WERI-Rb-1 (cell line): ENCODE measurements around the gene YPEL5.
A peak's percentile ranks its signal among the peaks of the same experiment; 100 is the strongest.

Experiments
- DNase-seq: peaks from one replicate; pipeline ENCODE4 v3.0.0-alpha.2; 2020
- H3K27ac ChIP-seq: fragments of 250-450 bp; sonication (Bioruptor Pico); 2 replicates; pipeline ENCODE4 v1.5.1; 2020; ENCODE audit warnings: mild to moderate bottlenecking, moderate library complexity
- H3K27me3 ChIP-seq: fragments of 250-450 bp; sonication (Bioruptor Pico); 2 replicates; pipeline ENCODE4 v1.5.1; 2021; ENCODE audit warnings: mild to moderate bottlenecking, low read depth, moderate library complexity; ENCODE audit not compliant: insufficient read depth, severe bottlenecking
- H3K36me3 ChIP-seq: fragments of 250-450 bp; sonication (Bioruptor Pico); 2 replicates; pipeline ENCODE4 v1.5.1; 2020; ENCODE audit warnings: mild to moderate bottlenecking, moderate library complexity
- H3K4me3 ChIP-seq: 2 replicates; pipeline ENCODE4 v1.5.1; 2011; ENCODE audit warnings: low read depth, mild to moderate bottlenecking, control low read depth, low read length
- H3K9me3 ChIP-seq: fragments of 250-450 bp; sonication (Bioruptor Pico); 2 replicates; pipeline ENCODE4 v1.5.1; 2021; ENCODE audit warnings: mild to moderate bottlenecking, moderate library complexity; ENCODE audit not compliant: severe bottlenecking
- TF ChIP-seq, protein P1 (sequence below): IDR thresholded peaks from 2 replicates; pipeline ENCODE4 v1.5.1; 2011; ENCODE audit warnings: low read depth, mild to moderate bottlenecking, control low read depth, inconsistent platforms, low read length

Gene YPEL5

DNA sequence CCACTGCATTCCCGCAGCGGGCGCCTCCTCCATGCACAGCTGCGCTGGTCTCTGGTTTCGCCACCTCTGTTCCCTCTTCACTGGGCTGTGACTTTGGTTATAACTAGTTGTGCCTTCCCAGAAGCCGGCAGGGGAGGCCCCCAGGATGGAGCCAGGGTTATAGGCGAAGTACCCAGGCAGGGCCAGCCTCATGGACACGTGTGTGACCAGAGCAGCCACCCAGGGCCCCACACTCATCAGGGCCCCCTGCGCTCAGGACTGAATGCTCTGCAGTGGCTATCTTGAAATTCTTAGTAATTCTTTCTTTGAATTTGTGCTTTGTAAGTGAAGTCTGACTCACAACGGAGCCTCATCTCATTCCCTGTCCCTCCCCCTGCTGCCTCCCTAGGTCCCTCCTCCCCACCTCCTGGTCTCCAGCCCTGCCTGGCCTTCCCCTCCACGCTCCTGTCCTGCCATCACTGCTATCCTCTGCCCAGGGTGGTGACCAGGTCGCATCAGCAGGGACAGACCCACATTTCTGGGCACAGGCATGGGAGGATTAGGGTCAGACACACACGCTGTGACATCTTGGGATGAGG is 46.4 kb downstream of the YPEL5 start:
- Histone ChIP-seq H3K27me3 (no peaks in the 10 kb centered on the region), H3K9me3 (peaks cover 5% of the 10 kb centered on the region), H3K36me3 (no peaks in the 10 kb centered on the region), H3K4me3 (no peak overlapping the region), H3K27ac (no peak overlapping the region)
- DNase-seq, result peak; percentile 12
- TF ChIP-seq, protein P1, sequence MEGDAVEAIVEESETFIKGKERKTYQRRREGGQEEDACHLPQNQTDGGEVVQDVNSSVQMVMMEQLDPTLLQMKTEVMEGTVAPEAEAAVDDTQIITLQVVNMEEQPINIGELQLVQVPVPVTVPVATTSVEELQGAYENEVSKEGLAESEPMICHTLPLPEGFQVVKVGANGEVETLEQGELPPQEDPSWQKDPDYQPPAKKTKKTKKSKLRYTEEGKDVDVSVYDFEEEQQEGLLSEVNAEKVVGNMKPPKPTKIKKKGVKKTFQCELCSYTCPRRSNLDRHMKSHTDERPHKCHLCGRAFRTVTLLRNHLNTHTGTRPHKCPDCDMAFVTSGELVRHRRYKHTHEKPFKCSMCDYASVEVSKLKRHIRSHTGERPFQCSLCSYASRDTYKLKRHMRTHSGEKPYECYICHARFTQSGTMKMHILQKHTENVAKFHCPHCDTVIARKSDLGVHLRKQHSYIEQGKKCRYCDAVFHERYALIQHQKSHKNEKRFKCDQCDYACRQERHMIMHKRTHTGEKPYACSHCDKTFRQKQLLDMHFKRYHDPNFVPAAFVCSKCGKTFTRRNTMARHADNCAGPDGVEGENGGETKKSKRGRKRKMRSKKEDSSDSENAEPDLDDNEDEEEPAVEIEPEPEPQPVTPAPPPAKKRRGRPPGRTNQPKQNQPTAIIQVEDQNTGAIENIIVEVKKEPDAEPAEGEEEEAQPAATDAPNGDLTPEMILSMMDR, result no peak

GRCh38 chr2:30194421-30194820 is 47.6 kb downstream of the YPEL5 start:
- no peak overlapping the region for H3K27ac ChIP-seq
- peaks cover 5% of the 10 kb centered on the region for H3K9me3 ChIP-seq
- H3K4me3 ChIP-seq, result no peak overlapping the region
- H3K27me3 ChIP-seq, result no peaks in the 10 kb centered on the region
- no peaks in the 10 kb centered on the region for H3K36me3 ChIP-seq
- TF ChIP-seq, protein P1, result no peak
- peak; percentile 14 for DNase-seq

- DNase-seq, result peak; percentile 2
- Histone ChIP-seq H3K27ac (no peak overlapping the region), H3K36me3 (no peaks in the 10 kb centered on the region), H3K27me3 (no peaks in the 10 kb centered on the region), H3K9me3 (peaks cover 3% of the 10 kb centered on the region), H3K4me3 (no peak overlapping the region)
- TF ChIP-seq, protein P1, result no peak
Observed at GRCh38 chr2:30195016-30195415, 48.2 kb downstream of the YPEL5 start.

GRCh38 chr2:30197570-30198192 is 50.9 kb downstream of the YPEL5 start:
- Histone ChIP-seq H3K36me3 (no peaks in the 10 kb centered on the region), H3K27ac (no peak overlapping the region), H3K27me3 (no peaks in the 10 kb centered on the region), H3K4me3 (no peak overlapping the region), H3K9me3 (no peaks in the 10 kb centered on the region)
- DNase-seq, result peak; percentile 48
- TF ChIP-seq, protein P1, result peak; percentile 92

DNA sequence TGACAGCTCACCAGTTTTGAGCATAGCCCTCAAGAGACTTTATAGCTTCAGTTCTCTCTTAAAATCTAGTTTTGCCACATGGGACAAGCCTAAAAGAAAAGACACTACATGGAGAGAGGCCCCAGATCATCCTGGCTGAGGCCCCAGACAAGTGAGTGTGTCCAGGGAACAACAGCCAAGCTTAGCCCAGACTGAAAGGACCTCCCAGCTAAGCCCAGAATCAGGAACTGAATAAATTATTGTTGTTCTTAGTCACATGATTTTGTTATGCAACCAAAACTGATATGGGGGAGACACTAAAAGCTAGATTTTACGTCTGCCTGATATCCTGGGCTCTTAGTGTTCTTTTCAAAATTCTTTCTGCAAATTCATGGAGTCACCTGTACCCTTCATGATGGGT is 55.2 kb downstream of the YPEL5 start:
- Histone ChIP-seq H3K9me3 (no peaks in the 10 kb centered on the region), H3K4me3 (no peak overlapping the region), H3K36me3 (no peaks in the 10 kb centered on the region), H3K27me3 (no peaks in the 10 kb centered on the region), H3K27ac (no peak overlapping the region)
- TF ChIP-seq, protein P1, result no peak
- no peak for DNase-seq

DNA sequence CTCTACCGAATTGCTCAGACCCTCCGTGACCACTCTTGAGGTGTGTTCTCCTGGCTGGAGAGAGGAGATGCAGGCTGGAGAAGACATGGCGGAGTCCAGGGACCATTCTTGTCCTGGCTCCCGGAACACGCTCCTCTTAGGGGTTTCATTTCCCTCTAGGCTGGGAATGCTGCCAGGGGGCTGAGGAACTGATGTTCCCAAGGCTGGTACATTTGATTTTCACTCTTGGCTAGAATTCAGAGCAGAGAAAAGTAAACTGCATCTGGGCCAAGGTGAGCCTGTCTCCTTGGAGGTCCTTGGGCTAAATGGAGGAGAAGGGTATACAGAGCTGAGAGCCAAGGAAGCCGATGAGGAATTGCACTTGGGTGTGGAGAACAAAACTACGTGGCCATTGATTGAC is 56.3 kb downstream of the YPEL5 start:
- H3K4me3 ChIP-seq, result no peak overlapping the region
- DNase-seq, result no peak
- no peaks in the 10 kb centered on the region for H3K27me3 ChIP-seq
- no peaks in the 10 kb centered on the region for H3K9me3 ChIP-seq
- H3K36me3 ChIP-seq, result no peaks in the 10 kb centered on the region
- H3K27ac ChIP-seq, result no peak overlapping the region
- TF ChIP-seq, protein P1, result no peak
